Suprapubic skin (tissue), 3 donors: ENCODE data around the gene BMERB1.

Experiments used
- CTCF ChIP-seq, 2 donors: fragments of 200-600 bp in 1 of 2; fragments of 450-650 bp in 1 of 2; sonication (generic) in 1 of 2; IDR thresholded peaks; one replicate each; pipeline ENCODE4 v1.5.1; 2016 to 2019; ENCODE audit warnings: antibody characterized with exemption in 2 of 2, mild to moderate bottlenecking in 1 of 2, moderate library complexity in 1 of 2
- POLR2AphosphoS5 ChIP-seq, 3 donors: sonication (generic); formaldehyde crosslinking; IDR thresholded peaks; one replicate each; pipeline ENCODE4 v1.6.1; 2017; ENCODE audit warnings: antibody characterized with exemption in 3 of 3

- TF ChIP-seq CTCF (IDR thresholded peaks at IDR 0.05) = no peak
- TF ChIP-seq POLR2AphosphoS5 (IDR thresholded peaks at IDR 0.05) = no peak
Observed at GRCh38 chr16:15586716-15587115, 152.3 kb downstream of the BMERB1 start.
